IPS DF 6.9 (cell line): ENCODE data around the gene CDC5L.

Experiments used
- DNase-seq: peaks from one replicate; pipeline ENCODE4 v3.0.0-alpha.2; 2013; ENCODE audit warnings: low read depth, low spot score
- H3K27ac ChIP-seq: one replicate; pipeline ENCODE4 v1.5.1; 2013; ENCODE audit warnings: low read length, control low read depth
- H3K27me3 ChIP-seq: 2 replicates; pipeline ENCODE4 v1.6.1; 2013; ENCODE audit warnings: mild to moderate bottlenecking, low read length; ENCODE audit not compliant: control insufficient read depth, insufficient read depth
- H3K36me3 ChIP-seq: 2 replicates; pipeline ENCODE4 v1.6.1; 2013; ENCODE audit warnings: low read length; ENCODE audit not compliant: control insufficient read depth, insufficient read depth
- H3K4me1 ChIP-seq: 2 replicates; pipeline ENCODE4 v1.6.1; 2013; ENCODE audit warnings: low read length; ENCODE audit not compliant: control insufficient read depth, insufficient read depth
- H3K4me3 ChIP-seq: 2 replicates; pipeline ENCODE4 v1.5.1; 2013; ENCODE audit warnings: mild to moderate bottlenecking, low read length
- H3K9me3 ChIP-seq: 2 replicates; pipeline ENCODE4 v1.6.1; 2013; ENCODE audit warnings: low read length, inconsistent platforms; ENCODE audit not compliant: control insufficient read depth, insufficient read depth
- WGBS: extraction: QIAGEN DNeasy Blood & Tissue Kit; methylation state at CpG from one replicate; pipeline ENCODE4 v1.1.7; 2013; ENCODE audit warnings: mixed read lengths, missing lambda C conversion rate; ENCODE audit not compliant: insufficient read length, insufficient coverage; 5-methylcytosine and 5-hydroxymethylcytosine counted together

The CDC5L gene

DNA sequence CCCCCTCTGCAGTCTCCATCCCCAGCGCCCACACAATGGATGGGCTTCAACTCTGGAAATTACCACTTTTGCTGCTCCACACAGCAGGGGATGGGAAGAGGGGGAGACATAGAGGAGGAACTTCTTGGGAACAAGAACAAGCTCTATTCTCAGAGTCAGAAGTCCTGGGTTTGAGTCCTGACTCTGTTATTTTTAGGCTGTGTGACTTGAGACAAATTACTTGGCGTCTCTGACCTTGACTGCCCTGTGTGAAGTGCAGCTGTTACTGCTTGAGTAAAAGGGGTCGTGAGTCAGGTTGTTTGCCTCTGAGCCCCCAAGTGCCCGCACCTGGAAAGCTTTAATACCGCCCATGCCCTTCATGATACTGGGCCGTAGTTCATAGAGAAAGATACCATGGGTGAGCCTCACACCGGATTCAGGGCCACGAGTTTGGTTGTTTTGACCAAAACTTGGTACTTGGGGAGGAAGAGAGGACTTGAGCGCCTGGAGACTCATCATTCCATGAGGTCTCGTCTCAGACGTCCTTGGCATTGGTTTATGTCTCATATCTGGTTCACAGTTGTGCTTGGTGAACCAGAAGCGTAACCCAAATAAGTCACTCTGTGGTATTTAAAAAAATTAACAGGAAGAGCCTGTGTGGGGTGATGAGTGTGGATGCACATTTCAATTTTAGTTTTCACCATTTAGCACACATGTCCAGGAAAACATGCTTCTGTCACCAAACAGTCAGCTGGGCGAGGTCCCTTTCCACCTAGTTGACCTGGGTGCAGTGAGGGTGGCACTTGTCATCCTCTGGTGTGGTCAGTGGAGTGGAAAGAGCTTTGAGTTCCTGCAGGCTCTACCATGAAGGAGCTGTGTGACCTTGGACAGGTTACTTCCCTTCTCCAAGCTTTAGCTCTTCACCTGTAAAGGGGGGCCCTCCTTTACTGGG is 75.6 kb downstream of the CDC5L start:
- Histone ChIP-seq H3K27me3 (no peaks in the 10 kb centered on the region), H3K27ac (no peak overlapping the region), H3K9me3 (no peaks in the 10 kb centered on the region), H3K36me3 (no peaks in the 10 kb centered on the region; the same call in 1 of the 2 replicates), H3K4me3 (no peak overlapping the region), H3K4me1 (no peaks in the 10 kb centered on the region)
- no peak for DNase-seq
- no CpG with 5 or more reads among the region's 13 CpGs for WGBS

DNA sequence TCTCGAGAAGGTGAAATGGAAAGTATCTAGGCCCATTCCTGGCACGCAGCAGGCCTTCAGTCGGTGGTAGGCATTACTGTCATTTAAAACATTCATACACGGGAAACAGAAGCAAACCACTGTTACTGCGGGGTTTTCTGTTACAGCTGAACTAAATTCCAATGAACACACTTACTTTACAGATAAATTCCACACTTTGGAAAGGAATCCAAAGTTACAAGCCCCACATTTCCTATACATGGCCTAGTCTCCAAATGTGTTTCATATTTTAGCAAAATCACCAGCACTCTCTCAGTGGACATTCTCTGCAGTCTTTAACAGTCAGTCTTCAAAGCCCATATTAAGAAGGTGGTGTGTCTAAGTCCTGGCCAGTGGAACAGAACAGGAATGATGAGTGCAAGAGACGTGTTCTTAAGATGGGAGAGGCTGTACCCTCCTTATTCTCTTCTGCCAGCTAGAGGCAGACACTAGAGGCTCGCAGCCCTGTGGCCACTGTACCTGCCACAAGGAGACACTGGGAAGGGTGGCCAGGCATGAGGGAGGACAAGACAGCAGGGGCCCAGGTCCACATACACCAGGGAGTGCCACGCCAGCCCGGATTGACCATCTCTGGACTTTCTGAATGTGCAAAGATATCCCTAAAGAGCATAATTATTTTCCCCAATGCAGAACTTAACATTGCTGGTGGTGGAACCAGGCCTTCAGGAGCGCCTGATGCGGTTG is 76.4 kb downstream of the CDC5L start:
- Histone ChIP-seq H3K27me3 (no peaks in the 10 kb centered on the region), H3K9me3 (no peaks in the 10 kb centered on the region), H3K36me3 (no peaks in the 10 kb centered on the region; the same call in 1 of the 2 replicates), H3K27ac (no peak overlapping the region), H3K4me1 (no peaks in the 10 kb centered on the region), H3K4me3 (no peak overlapping the region)
- WGBS: no CpG with 5 or more reads among the region's 11 CpGs
- no peak for DNase-seq

DNA sequence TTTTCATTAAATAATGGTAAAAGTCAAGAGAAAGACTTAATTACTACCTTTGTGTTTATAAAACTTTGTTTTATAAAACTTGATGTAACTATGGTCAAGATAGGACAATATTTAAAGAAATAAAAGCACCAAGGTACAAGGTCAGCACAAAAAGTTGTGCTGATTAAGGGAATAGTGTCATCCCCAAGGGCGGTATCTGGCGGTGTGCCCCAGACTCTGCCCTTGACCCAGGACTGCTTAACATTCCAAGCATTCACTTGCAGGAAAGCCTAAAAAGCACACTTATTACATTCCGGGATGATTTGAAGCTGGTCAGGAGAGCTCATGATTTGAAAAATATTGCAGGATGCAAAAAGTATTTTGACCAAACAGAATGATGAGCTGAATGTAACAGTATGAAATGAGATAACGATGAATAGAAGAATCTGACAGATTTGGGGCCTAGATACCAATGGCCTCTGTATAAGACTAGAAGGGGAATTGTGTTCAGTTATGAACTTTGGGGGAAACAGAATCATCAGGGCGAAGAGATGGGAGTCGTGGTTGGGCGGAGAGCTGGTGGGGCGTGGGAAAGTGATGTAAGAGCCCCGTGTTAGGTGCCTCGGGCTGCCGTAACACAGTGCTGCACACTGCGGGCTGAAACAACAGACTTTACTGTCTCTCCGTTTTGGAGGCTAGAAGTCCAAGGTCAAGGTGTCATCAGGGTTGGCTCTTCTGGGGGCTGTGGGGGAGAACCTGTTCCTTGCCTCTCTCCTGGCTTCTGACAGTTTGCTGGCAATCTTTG is 77.2 kb downstream of the CDC5L start:
- H3K9me3 ChIP-seq: no peaks in the 10 kb centered on the region
- no peak overlapping the region for H3K4me3 ChIP-seq
- 100% methylated on average over 4 of the region's 13 CpGs for WGBS
- no peaks in the 10 kb centered on the region for H3K4me1 ChIP-seq
- no peaks in the 10 kb centered on the region; the same call in 1 of the 2 replicates for H3K36me3 ChIP-seq
- H3K27me3 ChIP-seq: no peaks in the 10 kb centered on the region
- no peak overlapping the region for H3K27ac ChIP-seq
- DNase-seq: no peak

DNA sequence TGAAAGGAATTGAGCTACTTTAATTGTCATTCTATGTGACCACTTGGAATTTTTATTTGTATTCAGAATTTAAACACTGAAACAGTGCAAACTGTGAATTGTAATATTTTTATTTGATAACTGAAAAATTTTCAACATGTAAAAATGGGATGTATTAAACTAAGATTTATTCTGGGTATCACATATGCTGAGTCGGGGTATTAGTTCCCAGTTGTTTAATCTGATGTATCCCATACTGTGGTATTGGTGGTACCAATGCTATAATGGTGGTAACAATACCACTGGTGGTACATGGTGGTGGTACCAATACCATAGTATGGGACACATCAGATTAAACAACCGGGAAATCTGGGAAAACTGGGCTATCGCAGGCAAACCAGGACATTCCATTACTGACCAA is 79.4 kb downstream of the CDC5L start:
- Histone ChIP-seq H3K4me3 (no peak overlapping the region), H3K27me3 (no peaks in the 10 kb centered on the region), H3K27ac (no peak overlapping the region), H3K36me3 (no peaks in the 10 kb centered on the region; the same call in 1 of the 2 replicates), H3K4me1 (peaks cover 2% of the 10 kb centered on the region; the same call in 1 of the 2 replicates), H3K9me3 (no peaks in the 10 kb centered on the region)
- WGBS: no CpG with 5 or more reads among the region's 3 CpGs
- DNase-seq: no peak

DNA sequence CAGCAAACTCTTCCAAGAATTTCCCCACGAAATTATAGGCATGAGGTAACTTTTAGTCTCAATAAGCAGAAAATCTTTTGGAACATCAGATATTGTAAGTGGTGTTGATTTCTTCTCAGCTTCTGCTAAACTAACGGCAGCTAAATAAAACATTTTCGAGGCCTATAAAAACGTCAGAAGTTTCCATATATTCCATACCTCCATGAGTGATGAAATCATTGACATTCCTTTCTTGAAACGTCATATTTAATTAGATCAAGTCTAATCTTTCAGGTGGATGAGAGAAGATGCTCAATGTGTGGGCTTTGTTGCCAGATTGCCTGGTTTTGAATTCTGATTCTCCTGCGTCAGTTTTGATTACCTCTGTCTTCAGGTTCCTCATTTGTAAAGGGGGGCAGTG is 81.3 kb downstream of the CDC5L start:
- no peaks in the 10 kb centered on the region for H3K9me3 ChIP-seq
- DNase-seq: no peak
- H3K27me3 ChIP-seq: no peaks in the 10 kb centered on the region
- H3K36me3 ChIP-seq: no peaks in the 10 kb centered on the region
- peaks cover 2% of the 10 kb centered on the region; the same call in 1 of the 2 replicates for H3K4me1 ChIP-seq
- H3K27ac ChIP-seq: no peak overlapping the region
- no CpG with 5 or more reads among the region's 6 CpGs for WGBS
- no peak overlapping the region for H3K4me3 ChIP-seq

DNA sequence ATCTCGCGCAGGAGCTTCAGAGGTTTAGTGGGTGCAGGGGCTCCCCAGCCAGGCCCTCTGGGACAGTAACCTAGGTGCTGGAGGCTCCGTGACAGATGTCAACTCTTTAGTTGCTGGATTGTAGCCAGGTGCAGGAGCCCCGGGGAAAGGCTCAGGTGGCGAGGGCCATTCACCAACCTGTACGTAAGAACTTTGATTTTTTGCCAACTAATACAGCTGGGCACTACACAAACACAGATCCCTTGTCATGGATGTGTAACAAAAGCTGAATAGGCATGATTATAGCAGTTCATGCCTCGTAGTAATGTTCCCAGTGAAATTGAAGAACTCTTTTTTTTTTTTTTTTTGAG is 82.6 kb downstream of the CDC5L start:
- Histone ChIP-seq H3K27me3 (no peaks in the 10 kb centered on the region), H3K9me3 (no peaks in the 10 kb centered on the region), H3K27ac (no peak overlapping the region), H3K4me3 (no peak overlapping the region), H3K4me1 (peaks cover 2% of the 10 kb centered on the region; the same call in 1 of the 2 replicates), H3K36me3 (no peaks in the 10 kb centered on the region)
- no CpG with 5 or more reads among the region's 7 CpGs for WGBS
- no peak for DNase-seq

DNA sequence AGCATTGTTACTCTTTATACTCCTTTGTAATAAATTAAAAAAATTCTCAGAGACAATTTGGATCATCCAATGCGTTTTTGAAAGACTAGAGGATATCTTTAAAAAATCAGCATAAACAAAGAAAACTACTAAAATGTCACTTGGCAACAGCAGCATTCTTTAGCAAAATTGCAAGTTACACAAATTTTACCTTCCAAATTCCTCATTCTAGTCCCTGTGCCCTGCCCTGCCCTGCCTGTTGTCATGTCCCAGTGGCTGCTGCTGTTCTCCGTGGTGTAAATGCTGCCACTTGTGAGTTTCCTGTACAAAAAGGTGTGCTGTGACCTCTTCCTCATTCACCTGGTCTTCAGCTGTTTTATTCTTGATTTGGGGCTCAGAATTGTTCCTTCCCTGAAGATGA is 83.2 kb downstream of the CDC5L start:
- Histone ChIP-seq H3K36me3 (no peaks in the 10 kb centered on the region), H3K27ac (no peak overlapping the region), H3K4me1 (peaks cover 4% of the 10 kb centered on the region; the same call in 1 of the 2 replicates), H3K27me3 (no peaks in the 10 kb centered on the region), H3K4me3 (no peak overlapping the region), H3K9me3 (no peaks in the 10 kb centered on the region)
- DNase-seq: no peak
- no CpG with 5 or more reads among the region's 2 CpGs for WGBS

DNA sequence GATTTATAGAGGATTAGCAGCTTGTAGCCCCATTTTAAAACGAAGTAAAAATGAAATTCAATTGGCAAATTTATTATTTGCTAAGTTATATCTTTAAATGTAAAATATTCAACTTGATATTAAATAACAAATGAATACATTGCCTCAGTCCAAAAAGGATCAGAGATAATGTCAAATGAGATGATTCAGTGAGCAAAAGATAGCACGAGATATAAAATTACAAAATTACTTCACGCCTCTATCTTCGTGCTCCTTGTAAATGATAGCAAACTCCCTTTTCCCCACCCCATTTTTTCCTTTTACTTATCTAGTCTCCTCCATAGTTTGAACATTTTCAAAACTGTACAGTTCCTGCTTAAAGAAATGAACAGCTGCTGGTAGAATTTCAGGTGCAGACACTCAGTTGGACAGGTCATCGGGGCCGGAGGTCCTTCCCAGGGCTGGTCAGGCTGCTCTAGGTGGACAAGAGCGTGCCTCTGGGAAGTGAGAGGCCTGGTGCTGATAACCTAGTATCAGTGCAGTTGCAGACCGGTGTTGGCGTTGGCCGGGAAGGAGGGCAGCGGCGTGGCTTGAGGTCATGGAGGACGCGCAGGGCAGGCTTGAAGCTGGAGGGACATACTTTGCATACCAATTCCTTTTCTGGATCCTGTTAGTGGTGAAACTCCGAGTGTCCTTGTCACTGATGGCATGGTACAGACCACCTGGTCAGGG is 83.9 kb downstream of the CDC5L start:
- 100% methylated on average over 3 of the region's 15 CpGs for WGBS
- H3K27me3 ChIP-seq: no peaks in the 10 kb centered on the region
- H3K4me1 ChIP-seq: peaks cover 4% of the 10 kb centered on the region; the same call in 1 of the 2 replicates
- H3K27ac ChIP-seq: no peak overlapping the region
- H3K9me3 ChIP-seq: no peaks in the 10 kb centered on the region
- no peak for DNase-seq
- H3K36me3 ChIP-seq: no peaks in the 10 kb centered on the region
- no peak overlapping the region for H3K4me3 ChIP-seq

DNA sequence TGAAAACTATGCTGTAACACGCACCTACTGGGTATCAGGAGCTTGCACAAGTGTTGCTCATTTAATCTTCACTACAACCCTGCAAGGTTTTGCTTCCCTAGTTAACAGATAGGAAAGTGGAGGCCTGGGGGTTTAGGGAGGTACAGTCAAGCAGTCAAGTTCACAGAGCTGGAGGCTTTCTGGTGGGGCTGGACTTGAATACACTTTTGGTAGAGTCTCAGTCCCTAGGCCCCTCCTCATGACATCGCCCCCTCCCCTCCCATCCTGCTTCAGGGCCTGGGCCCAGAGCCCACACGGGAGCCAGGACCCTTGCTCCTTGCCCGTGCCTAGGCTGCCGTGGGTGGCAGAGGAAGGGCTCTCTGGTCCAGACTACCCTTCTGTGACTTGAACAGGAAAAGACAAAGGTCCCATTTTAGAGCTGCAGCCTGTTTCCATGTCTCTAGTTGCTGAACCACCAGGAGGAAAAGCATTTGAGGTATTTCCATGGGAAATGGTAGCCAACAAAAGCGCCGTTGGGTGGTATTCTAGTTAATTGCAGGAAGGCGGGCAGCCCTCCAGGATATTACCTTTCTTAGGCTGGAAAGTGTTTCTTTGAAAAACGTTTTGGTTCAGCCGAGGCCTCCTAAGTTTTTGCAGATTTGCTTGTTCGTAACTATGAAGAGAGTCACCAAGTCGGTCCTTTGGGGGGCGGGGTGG is 84.9 kb downstream of the CDC5L start:
- Histone ChIP-seq H3K4me1 (peaks cover 4% of the 10 kb centered on the region; the same call in 1 of the 2 replicates), H3K4me3 (no peak overlapping the region), H3K36me3 (no peaks in the 10 kb centered on the region), H3K27ac (no peak overlapping the region), H3K9me3 (no peaks in the 10 kb centered on the region), H3K27me3 (no peaks in the 10 kb centered on the region)
- no peak for DNase-seq
- no CpG with 5 or more reads among the region's 13 CpGs for WGBS
